ENCODE data around the gene RAB23. TPM values are rescaled to one million over a fixed set of nuclear protein-coding genes. Genes with fewer than 3 reads are reported as not detected.

RAB23 gene
- polyA plus RNA-seq, 3 donors, result 0.16 to 0.46 (median 0.25) TPM

DNA sequence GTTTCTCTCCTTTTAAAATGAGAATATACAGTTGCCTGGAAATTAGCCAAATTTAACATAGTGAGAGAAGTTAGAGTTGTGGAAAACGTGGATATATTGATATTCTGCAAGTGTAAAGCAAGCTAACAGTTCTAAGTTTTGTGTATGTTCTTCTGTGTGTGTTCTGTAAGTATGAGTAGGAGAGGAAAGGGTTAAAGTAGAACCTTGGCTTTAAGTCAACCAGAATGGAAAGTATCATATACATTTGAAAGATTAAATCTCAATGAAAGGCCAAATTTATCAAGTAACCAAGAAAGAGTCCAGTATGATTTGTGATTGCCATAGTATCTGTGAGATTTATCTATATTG, 80.0 kb downstream of the RAB23 start:
- H3K9me3 ChIP-seq (replicated peaks in 1 of 2; ENCODE audit: control insufficient read depth in 1 of 2, insufficient read depth in 1 of 2, low read length in 2 of 2), result no peaks in the 10 kb centered on the region
- intact Hi-C loops (cut with micrococcal nuclease), result no loop called here
- no CpG with 5 or more reads among the region's 1 CpG for WGBS (ENCODE audit: insufficient coverage)
- Mint-ChIP-seq H3K4me1 (no peaks in the 10 kb centered on the region), H3K9me3 (peaks cover 0 to 3% (median 0%) of the 10 kb centered on the region in 7 donors), H3K4me3 (no peak overlapping the region), H3K36me3 (peaks cover 52 to 59% of the 10 kb centered on the region in 2 donors), H3K27ac (no peak overlapping the region), H3K27me3 (ENCODE audit: low read depth in 3 of 3) (peaks cover 0 to 2% (median 2%) of the 10 kb centered on the region in 3 donors)
- no peak overlapping the region for H3K27ac ChIP-seq (ENCODE audit: low read depth in 1 of 2, low read length in 2 of 2)
- no peak for DNase-seq
- H3K4me1 ChIP-seq (ENCODE audit: control insufficient read depth in 1 of 2, insufficient read depth in 2 of 2, low read length in 2 of 2), result no peaks in the 10 kb centered on the region
- H3K79me2 ChIP-seq (ENCODE audit: insufficient read depth, low read length), result no peaks in the 10 kb centered on the region
- peaks cover 24 to 68% of the 10 kb centered on the region in 2 donors for H3K36me3 ChIP-seq (replicated peaks in 1 of 2; ENCODE audit: control insufficient read depth in 1 of 2, insufficient read depth in 2 of 2, low read length in 2 of 2)
- TF ChIP-seq, protein P1, sequence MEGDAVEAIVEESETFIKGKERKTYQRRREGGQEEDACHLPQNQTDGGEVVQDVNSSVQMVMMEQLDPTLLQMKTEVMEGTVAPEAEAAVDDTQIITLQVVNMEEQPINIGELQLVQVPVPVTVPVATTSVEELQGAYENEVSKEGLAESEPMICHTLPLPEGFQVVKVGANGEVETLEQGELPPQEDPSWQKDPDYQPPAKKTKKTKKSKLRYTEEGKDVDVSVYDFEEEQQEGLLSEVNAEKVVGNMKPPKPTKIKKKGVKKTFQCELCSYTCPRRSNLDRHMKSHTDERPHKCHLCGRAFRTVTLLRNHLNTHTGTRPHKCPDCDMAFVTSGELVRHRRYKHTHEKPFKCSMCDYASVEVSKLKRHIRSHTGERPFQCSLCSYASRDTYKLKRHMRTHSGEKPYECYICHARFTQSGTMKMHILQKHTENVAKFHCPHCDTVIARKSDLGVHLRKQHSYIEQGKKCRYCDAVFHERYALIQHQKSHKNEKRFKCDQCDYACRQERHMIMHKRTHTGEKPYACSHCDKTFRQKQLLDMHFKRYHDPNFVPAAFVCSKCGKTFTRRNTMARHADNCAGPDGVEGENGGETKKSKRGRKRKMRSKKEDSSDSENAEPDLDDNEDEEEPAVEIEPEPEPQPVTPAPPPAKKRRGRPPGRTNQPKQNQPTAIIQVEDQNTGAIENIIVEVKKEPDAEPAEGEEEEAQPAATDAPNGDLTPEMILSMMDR (IDR thresholded peaks at IDR 0.05), result no peak
- H4K20me1 ChIP-seq (ENCODE audit: insufficient read depth, low read length), result no peaks in the 10 kb centered on the region
- no peak overlapping the region for H3K4me2 ChIP-seq (replicated peaks; ENCODE audit: extremely low read depth, low read length, poor library complexity, severe bottlenecking)
- H3K9ac ChIP-seq (ENCODE audit: insufficient read depth, low read length, poor library complexity, severe bottlenecking), result no peak overlapping the region
- H3K27me3 ChIP-seq (ENCODE audit: control insufficient read depth in 2 of 2, insufficient read depth in 2 of 2, low read length in 2 of 2), result no peaks in the 10 kb centered on the region
- H2AFZ ChIP-seq (ENCODE audit: insufficient read depth, low read depth, low read length, poor library complexity, severe bottlenecking), result no peak overlapping the region
- H3K4me3 ChIP-seq (replicated peaks in 1 of 3; ENCODE audit: low read depth in 2 of 3, low read length in 3 of 3), result no peak overlapping the region

DNA sequence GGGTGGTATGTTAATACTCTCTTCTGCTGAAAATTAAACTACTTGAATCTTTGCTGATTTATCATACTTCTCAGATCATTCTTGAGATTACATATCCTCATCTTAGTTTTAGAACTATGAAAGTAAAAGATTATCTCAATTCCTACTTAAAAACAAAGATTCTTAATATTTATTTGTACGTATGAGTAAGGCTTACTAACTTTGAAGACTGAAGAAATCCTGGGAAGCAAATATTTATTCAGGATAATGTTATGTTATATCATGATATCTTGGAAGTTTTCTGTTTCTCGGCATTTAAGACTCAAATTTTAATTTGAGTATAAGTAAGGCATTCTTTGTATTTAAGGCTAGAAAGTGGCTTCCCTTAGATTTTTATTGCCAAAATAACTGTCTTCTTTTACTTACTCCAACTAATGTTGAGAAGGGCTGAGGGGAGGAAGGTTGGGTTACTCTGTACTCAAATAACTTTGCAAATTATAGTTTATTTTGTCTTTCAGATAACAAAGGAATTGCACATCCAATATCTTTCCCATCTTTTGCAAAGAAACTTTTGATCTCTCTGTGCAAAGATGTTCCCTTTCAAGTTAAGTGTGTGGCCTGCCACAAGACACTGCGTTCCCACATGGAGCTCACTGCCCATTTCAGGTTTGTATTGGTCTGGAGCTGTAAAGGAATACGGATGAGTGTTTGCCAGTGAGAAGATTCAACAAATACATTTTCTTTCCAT, 80.5 kb downstream of the RAB23 start:
- no peak overlapping the region for H3K4me2 ChIP-seq (replicated peaks; ENCODE audit: extremely low read depth, low read length, poor library complexity, severe bottlenecking)
- H3K27me3 ChIP-seq (ENCODE audit: control insufficient read depth in 2 of 2, insufficient read depth in 2 of 2, low read length in 2 of 2), result no peaks in the 10 kb centered on the region
- Mint-ChIP-seq H3K27ac (no peak overlapping the region), H3K9me3 (peaks cover 0 to 3% (median 0%) of the 10 kb centered on the region in 7 donors), H3K27me3 (ENCODE audit: low read depth in 3 of 3) (peaks cover 0 to 2% (median 2%) of the 10 kb centered on the region in 3 donors), H3K4me3 (no peak overlapping the region), H3K36me3 (peaks cover 53 to 60% of the 10 kb centered on the region in 2 donors), H3K4me1 (no peaks in the 10 kb centered on the region)
- no peak overlapping the region for H3K4me3 ChIP-seq (replicated peaks in 1 of 3; ENCODE audit: low read depth in 2 of 3, low read length in 3 of 3)
- H3K36me3 ChIP-seq (replicated peaks in 1 of 2; ENCODE audit: control insufficient read depth in 1 of 2, insufficient read depth in 2 of 2, low read length in 2 of 2), result peaks cover 21 to 68% of the 10 kb centered on the region in 2 donors
- no peak overlapping the region for H3K27ac ChIP-seq (ENCODE audit: low read depth in 1 of 2, low read length in 2 of 2)
- no peaks in the 10 kb centered on the region for H4K20me1 ChIP-seq (ENCODE audit: insufficient read depth, low read length)
- H3K9me3 ChIP-seq (replicated peaks in 1 of 2; ENCODE audit: control insufficient read depth in 1 of 2, insufficient read depth in 1 of 2, low read length in 2 of 2), result no peaks in the 10 kb centered on the region
- WGBS (ENCODE audit: insufficient coverage), result no CpG with 5 or more reads among the region's 4 CpGs
- TF ChIP-seq, protein P1 (IDR thresholded peaks at IDR 0.05), result no peak
- intact Hi-C loops (cut with micrococcal nuclease), result no loop called here
- H3K9ac ChIP-seq (ENCODE audit: insufficient read depth, low read length, poor library complexity, severe bottlenecking), result no peak overlapping the region
- no peak overlapping the region for H2AFZ ChIP-seq (ENCODE audit: insufficient read depth, low read depth, low read length, poor library complexity, severe bottlenecking)
- no peak for DNase-seq
- no peaks in the 10 kb centered on the region for H3K79me2 ChIP-seq (ENCODE audit: insufficient read depth, low read length)
- no peaks in the 10 kb centered on the region for H3K4me1 ChIP-seq (ENCODE audit: control insufficient read depth in 1 of 2, insufficient read depth in 2 of 2, low read length in 2 of 2)

All from CD14-positive monocyte (primary cell).